HG03521 (cell line): ENCODE results near the gene RHOBTB1.
"Not testable (repeated sequence)": the region's sequence is repeated elsewhere in the genome, so short reads cannot be mapped to it uniquely, and the experiment has no call there.

ENCODE experiments used
- ATAC-seq: cut with Tn5 transposase; IDR thresholded peaks from one replicate; pipeline ENCODE4 v1.9.1; 2021; ENCODE audit warnings: mild to moderate bottlenecking, moderate library complexity; ENCODE audit not compliant: unreplicated experiment

The RHOBTB1 gene

DNA sequence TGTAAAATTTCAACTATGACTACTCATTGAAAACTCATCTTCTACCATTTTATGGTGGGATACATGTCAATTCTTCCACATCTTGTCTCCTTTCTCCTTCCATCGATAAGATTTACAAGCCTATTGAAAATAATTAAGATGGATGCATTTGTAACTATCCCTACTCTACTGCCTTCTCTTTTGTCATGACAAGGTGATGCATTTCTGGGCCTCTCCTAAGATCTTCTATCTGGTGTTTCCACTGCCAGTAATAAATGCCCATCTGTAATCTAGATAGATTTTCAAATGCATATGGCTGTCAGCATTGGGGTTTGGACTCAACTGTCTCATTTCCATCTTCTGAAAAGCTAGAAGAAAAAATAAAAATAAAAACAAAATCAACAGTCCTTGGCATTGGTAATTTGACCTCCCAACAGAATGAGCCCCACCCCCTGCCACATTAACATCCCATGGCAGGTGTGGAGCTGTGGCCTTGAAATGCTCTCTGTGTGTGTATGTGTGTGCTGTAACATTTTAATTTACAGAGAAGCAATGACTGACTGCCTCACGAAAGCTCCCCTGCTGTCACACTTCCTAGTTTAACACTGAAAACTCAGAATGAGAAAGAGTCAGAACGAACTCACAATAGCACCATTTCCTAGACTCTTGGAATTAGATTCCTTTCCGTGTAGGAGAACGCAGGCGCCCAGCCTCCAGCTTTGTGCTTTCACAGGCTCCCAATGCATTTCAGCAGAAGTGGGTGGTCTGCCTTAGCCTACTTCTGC, 74.2 kb downstream of the RHOBTB1 start:
- ATAC-seq: no peak

DNA sequence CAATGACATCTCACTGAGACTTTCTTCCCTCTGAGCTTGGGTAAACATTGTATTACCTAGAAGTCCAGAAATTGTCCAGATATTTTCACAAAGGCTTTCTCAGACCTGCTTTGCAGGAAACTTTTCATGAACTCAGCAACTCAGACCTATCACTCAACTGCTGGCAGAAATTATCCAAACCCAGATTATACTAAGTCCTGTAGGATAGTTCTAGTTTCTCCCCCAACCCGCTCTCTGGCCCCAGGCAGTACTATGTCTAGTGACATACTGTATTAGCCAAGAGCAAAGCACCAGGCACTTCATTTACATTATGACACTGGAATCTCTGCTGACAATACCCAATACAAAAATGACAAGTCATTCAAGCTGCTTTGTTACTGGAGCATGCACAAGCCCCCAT, 75.0 kb downstream of the RHOBTB1 start:
- no peak for ATAC-seq

DNA sequence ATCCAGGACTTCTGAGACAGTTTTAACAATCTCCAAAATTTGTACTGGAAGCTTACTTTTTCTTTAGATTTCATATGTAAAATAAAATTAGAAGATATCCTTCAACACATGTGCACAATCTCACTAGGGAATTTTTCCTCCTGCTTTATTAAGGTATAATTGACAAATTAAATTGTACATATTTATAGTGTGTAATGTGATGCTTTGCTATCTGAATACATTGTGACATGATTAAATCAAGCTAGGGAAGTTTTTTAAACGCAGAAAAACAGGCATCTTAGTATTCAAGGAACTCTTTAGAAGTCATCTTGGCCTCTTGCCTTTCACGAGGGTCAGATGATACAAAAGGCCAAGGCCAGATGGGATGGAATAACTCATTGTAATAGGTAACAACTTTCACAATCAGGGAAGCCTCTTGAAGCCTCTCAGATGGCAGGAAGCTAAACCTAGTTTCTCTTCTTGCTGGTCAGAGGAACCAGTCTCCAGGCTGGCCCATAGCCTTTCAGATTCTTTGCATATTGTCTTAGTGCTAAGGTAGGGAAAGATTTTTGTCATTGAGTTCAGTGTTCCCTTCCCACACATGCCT, 78.7 kb downstream of the RHOBTB1 start:
- no peak for ATAC-seq

DNA sequence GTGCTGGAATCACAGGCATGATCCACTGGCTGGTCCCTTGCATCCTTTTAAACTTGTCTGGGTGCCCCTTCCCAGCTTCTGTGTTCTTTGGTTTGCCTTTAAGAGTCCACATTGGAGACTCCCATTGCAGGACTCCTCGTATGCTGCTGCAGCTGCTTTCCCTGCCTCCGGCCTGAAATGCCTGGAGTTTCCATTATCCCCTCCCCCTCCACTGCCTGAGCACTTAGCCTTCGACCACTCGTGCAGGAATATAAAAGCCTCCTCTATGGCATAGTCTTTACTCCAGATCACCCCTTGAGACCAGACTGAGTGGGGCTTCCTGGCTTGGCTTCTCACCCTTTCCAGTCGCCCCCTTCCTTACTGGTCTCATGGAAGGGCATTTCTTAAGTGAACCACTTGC, 80.2 kb downstream of the RHOBTB1 start:
- ATAC-seq: no peak

DNA sequence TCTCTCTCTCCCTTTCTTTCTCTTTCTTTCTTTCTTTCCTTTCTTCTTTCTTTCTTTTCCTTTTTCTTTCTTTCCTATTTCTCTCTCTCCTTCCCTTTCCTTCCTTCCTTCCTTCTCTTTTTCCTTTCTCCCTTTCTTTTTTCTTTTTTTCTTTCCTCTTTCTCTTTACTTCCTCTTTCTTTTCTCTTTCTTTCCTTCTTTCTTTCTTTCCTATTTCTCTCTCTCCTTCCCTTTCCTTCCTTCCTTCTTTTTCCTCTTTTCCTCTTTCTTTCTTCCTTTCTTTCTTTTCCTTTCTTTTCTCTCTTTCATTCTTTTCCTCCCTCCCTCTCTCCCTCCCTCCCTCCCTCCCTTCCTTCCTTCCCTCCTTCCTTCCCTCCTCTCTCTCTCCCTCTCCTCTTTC, 81.5 kb downstream of the RHOBTB1 start:
- no peak for ATAC-seq

DNA sequence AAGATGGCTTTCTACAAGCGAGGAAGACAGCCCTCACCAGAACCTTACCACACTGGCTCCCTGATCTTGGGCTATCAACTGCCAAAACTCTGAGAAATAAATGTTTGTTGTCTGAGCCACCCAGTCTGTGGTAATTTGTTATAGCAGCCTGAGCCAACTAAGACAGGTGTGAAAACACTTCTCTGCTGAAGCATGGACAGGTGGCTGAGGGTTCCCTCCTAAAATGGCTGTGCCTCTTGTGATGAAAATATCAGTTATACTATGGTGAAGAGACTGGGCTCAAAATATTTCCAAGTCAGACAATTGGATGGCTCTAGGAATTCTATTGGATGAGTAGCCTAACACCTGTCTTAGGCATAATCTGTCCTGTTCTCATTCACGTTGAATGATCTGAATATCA, 87.6 kb downstream of the RHOBTB1 start:
- no peak for ATAC-seq

DNA sequence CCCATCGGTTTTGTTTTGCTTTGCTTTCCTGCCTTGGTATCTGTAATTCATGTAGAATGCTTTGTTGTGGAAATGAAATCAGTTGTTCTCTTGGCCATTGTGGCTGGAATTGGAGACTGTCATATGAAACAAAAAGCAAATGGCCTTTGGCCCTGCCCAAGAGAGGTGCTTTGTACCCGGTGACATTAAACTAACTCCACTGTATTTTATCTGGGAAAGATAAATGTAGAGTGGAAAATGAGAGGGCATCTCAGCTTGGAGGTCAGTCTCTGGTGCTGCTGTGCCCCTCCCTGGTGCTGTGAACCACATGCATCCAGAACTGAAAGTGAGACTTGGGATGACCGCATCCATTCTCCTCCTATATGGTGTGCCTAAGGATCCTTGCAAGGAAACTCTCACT, 90.3 kb downstream of the RHOBTB1 start:
- no peak for ATAC-seq

DNA sequence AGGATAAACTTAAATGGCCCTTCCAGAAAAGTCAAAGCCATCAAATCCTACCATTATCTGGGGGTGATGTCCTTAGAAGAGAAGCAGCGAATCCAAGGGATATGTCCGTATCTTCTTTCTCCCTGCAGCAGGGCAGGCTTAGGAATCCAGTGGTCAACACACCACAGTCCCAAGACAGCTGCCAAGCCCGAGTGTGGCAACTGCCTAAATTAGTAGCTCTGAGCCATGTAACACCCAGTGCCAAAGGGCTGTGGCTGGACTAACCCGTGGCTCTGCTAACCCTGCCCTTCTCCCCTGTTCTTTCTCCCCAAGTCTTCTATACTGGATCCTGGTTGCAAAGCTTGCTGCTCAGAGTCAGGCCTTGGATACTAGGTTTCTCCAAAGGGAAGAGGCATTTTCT, 90.9 kb downstream of the RHOBTB1 start:
- no peak for ATAC-seq

DNA sequence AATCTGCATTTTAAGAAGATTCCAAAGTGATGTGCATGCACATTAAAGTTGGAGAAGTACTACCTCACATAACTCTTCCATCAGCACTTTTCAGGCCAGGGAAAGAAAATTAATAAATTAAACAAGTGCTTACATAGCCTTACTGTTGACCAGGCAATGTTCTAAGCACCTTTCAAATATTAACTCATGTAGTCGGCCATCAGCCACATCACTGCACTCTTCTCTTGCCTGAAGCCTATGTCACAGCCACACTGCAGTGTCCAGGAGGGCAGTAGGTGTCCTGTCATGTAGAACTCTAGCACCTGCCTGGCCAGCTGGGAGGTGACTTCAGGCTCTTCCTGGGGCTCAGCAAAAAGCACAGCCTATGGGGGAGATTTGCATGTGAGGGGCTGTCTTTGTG, 94.2 kb downstream of the RHOBTB1 start:
- ATAC-seq: no peak

DNA sequence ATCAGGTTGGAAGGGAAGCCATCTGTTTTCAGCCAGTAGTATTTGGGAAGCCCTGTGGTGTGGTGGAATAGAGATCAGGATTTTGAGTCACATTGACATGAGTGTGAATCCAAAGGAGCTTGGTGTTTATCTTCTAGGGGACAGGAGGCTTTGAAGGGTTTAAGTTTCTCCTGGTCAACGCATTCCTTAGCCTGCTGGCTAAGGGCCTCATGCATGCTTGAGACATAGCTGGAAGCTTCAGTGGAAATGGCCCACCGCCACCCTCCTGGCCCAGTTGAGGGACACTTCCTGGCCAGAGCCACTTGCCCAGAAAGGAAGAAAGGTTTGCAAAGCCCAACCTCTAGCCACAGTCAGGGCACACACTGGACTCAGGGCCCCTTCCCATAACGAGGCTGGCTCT, 94.8 kb downstream of the RHOBTB1 start:
- ATAC-seq: no peak

DNA sequence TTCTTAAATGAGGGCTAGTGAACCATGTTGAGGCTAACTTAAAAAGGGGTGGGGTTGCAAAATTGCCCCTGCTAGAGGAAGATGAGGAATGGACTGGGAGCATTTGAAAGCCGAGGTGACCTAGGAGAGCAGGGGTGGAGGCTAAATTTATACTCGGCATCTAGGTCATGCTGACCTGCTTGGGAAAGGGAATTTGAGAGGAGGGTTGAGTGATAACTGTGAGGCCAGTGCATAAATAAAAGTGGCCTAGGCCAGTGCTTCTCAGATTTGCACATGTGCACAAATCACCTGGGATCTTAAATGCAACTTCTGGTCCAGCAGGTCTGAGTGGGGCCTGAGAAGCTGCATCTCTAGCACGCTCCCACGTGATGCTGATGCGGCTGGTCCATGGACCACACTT, 95.3 kb downstream of the RHOBTB1 start:
- ATAC-seq: no peak

DNA sequence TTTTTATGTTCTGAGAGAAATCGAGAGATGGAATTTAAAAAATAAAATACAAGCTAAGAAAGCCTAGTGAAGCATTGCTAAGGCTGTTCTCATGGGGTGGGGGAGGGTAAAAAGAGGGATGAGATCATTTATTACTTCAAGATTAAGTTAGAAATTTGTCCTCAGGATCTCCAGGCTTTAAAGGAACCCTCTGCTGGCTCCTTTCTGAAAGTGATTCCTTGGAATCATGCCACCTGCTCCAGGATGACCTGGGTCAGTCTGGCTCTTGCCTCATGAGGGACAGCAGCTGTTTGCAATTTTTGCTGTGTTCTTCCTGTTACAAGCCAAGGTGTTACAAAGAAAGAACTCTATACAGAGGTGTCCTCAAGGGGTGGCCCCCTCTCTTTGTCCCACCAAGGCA, 95.9 kb downstream of the RHOBTB1 start:
- ATAC-seq: no peak

DNA sequence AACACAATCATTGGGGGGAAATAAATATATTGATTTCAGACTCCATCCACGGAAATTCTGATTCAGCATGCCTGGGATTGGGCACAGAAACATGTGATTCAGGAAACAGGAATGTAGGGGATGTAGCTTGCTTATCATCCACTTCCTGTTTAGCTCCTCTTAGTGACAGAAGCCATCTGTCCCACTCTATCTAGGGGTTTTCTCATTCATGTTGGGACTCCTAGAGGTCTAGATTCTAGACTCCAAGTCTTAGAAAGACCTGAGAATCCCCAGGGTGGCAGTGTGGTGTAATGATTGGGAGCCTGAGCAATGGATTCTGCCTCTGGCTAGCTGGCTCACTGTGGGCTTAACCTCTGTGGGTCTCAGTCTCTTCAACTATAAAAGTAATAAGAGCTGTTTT, 97.8 kb downstream of the RHOBTB1 start:
- no peak for ATAC-seq

DNA sequence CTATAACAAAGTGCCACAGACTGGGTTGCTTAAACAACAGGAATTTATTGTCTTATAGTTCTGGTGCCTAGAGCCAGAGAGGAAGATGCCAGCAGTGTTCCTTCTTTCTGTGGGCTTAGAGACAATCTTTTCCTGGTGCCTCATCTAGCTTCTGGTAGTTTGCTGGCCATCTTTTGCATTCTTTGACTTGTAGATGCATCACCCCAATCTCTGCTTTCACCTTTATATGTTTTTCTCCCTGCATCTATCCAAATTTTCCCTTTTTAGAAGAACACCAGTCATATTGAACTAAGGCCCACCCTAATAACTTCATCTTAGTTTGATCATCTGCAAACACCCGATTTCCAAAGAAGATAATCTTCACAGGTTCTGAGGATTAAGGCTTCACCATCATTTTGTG, 98.9 kb downstream of the RHOBTB1 start:
- ATAC-seq: no peak

DNA sequence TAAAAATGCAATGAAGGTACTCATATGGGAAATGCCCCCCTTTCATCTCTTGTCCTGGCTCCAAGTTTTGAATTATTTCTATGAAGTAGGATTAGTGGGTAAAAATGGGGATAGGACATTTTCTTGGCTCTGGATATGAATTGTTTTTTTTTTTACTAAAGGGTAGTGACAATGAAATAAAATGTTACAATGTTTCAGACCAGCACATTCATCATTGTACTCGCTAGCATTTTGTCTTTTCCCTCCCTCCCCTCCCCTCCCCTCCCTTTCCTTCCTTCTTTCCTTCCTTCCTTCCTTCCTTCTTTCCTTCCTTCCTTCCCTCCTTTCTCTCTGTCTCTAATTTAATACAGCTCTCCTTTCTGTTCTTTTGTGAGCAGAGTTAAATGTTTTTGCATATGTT, 101.3 kb downstream of the RHOBTB1 start:
- no peak for ATAC-seq

DNA sequence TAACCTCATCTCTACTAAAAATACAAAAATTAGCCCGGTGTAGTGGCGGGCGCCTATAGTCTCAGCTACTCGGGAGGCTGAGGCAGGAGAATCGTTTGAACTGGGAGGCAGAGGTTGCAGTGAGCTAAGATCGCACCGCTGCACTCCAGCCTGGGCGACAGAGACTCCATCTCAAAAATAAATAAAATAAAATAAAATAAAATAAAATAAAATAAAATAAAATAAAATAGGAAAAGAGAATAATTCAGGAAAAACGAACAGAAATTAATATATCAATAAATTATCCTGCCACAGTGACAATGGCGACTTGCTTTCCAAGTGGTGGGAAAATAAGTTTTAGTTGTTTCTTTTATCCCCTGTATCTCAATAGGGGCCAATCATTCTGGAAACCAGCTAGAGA, 102.8 kb downstream of the RHOBTB1 start:
- ATAC-seq: not testable (repeated sequence)

DNA sequence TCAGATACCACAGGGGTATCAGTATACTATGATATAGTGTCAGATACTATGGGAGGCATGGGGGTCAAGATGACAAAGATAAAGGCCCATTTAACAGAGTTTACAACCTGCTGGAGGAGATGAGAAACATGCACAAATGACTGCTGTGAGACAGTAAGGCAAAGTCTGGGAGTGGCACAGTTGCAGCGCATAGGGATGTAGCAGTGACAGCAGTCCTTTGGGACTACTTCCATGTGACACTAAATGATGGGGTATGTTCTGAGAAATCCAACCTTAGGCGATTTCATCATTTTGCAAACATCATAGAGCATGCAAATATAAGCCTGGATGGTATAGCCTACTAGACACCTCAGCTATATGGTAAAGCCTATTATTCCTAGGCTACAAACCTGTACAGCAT, 108.9 kb downstream of the RHOBTB1 start:
- no peak for ATAC-seq

DNA sequence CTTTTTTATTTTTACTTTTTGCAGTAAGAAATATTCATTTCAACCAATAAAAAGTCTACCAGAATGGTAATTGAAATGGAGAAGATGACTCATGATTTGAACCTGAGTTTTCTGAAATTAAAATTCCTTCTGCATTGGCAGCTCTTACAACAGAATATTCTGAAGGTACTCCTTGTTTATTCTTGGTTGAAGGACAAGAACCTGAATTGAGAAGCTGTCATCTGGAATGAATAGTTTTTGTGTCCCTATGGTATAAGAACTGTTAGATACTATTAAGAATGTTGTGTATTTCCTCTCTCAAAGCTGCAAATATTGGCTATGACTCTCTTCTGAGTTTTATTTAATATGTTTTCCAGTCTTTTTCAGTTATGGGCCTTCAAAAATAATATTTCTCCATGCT, 109.6 kb downstream of the RHOBTB1 start:
- ATAC-seq: no peak

DNA sequence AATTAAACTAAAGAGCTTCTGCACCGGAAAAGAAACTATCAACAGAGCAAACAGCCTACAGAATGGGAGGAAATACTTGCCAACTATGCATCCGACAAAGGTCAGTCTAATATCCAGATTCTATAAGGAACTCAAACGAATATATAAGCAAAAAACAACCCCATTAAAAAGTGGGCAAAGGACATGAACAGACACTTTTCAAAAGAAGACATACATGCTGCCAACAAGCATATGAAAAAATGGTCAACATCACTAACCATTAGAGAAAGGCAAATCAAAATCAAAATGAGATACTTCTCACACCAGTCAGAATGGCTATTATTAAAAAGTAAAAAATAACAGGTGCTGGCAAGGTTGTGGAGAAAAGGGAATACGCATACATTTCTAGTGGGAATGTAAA, 111.8 kb downstream of the RHOBTB1 start:
- ATAC-seq: not testable (repeated sequence)

DNA sequence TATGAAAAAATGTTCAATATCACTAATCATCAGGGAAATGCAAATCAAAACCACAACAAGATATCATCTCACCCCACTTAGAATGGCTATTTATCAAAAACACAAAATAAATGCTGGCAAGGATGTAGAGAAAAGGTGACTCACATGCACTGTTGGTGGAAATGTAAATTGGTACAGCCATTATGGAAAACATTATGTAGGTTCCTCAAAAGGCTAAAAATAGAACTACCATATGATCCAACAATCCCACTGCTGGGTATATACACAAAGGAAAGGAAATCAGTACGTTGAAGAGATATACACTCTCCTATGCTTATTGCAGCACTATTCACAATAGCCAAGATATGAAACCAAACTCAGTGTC, 115.5 kb downstream of the RHOBTB1 start:
- no peak for ATAC-seq

DNA sequence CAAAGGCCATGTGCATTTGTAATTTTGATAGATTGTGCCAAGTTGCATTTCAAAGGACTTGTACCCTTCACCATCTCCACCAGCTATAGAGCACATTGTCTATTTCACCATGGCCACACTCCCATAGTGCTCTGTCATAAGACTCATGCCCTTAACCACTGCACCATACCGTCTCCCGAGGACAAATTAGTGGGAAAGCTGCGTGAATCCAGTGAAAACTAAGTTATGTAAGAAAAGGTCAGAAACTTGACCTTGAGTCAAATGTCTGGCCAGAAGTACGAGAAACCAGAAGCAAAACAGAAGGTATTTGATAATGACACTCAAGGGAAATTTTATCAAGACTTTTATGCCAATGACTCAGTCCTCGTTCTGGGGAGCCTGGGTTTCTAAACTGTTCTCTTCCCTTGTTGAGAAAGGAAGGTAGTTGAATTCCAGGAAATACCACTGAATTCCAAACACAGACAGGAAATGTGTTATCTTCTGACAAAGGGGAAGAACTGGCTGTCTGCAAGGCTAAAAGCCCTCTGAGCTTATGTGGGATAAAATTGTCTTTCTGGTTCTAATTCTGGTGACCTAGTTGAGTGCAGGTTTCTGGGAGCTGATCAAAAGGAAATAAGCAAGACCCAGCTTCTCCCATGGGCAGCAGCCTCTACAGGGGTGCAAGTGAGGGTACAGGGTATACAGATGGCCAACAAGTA, 116.0 kb downstream of the RHOBTB1 start:
- ATAC-seq: no peak

DNA sequence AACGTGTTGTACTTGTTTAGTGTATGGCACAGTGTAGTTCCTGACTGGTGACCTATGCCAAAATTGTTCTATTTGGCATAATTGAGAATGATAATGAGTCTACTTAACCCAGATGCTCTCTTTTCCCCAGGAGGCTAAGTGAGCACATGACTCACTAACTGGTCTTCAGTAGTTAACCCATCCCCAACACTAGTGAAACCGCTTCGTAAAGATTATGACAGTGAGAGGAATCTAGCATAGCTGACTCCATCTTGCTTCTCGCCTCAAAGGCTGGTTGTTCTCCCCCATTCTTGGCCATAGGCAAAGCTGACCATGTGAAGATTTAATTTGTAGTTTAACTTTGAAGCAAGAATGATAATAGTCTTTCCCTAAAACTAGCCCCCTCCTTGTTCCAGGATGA, 118.5 kb downstream of the RHOBTB1 start:
- ATAC-seq: no peak
